AG04450 (cell line): Measurements from ENCODE around the gene AKAP7. TPM values are rescaled to one million over a fixed set of nuclear protein-coding genes. Genes with fewer than 3 reads are reported as not detected.
A peak's percentile ranks its signal among the peaks of the same experiment; 100 is the strongest.

Experiments used
- CTCF ChIA-PET: fragments of 300-600, 350-600 bp; formaldehyde crosslinking; extraction: SDS; loops from one replicate; lab custom pipeline; 2022; ENCODE audit warnings: antibody characterized with exemption, inconsistent platforms; lab: Charles Lee
- POLR2A ChIA-PET: fragments of 350-600 bp; formaldehyde crosslinking; extraction: SDS; loops from one replicate; lab custom pipeline; 2021; ENCODE audit warnings: antibody characterized with exemption, inconsistent platforms; lab: Yijun Ruan, JAX
- DNase-seq: peaks from one replicate; pipeline ENCODE4 v3.0.0-alpha.2; 2011; ENCODE audit warnings: low read depth, low spot score
- H3K27ac ChIP-seq: one replicate; pipeline ENCODE4 v1.5.1; 2012; ENCODE audit warnings: low read depth, low read length, control low read depth
- H3K27me3 ChIP-seq: one replicate; pipeline ENCODE4 v1.6.0; 2012; ENCODE audit warnings: low read length; ENCODE audit not compliant: control insufficient read depth, insufficient read depth
- H3K4me3 ChIP-seq: 2 replicates; pipeline ENCODE4 v1.5.1; 2011; ENCODE audit warnings: mild to moderate bottlenecking, low read depth, low read length, control low read depth
- H3K9me3 ChIP-seq: 2 replicates; pipeline ENCODE4 v1.5.1; 2012; ENCODE audit warnings: low read length; ENCODE audit not compliant: control insufficient read depth, insufficient read depth
- polyA plus RNA-seq: library from polyadenylated mRNA; depleted of rRNA; stranded (reverse); fragments of >200 nt; gene quantifications from 2 replicates; pipeline ENCODE4 v1.2.3, GENCODE V29; 2011
- TF ChIP-seq, protein P1 (sequence below): IDR thresholded peaks from 2 replicates; pipeline ENCODE4 v1.5.1; 2011; ENCODE audit warnings: low read depth, low read length, control low read depth, inconsistent platforms

AKAP7 gene
- polyA plus RNA-seq, 1 experiment, result 1.9 TPM

DNA sequence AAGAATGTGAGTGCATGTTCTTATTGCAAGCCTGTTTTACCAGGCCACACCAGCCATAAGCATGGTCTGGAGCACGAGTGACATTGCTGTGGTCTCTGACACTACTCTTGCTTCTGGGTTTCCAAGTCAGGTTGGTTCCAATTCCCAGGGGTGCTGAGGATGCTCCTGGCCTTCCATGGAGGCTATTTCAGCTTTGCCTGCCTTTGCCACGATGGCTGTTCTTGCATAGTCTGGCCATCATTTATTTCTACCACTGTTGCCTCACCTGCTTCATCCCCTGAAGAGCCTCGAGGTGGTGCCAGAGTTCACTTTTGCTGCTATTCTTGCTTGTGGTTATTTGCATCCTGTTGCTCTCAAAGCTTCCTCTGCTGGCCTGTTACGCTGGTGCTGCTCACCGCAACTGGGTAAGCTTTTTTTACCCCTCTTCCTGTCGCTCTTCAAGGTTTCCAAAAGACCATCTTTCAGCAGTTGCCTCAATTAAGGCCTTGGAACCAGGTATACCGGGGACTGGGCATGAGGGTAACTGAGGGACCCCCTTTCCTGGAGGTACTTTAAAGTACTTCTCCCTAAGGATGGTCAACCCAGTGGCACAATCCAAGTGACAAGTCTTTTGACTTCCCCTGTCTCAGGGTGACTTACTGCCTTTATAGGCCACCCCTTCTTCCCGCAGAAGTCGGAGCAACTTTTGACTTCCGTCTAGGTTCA lies 64.5 kb downstream of the AKAP7 start:
- ChIA-PET CTCF (interaction anchor here (0.6 to 1.4 kb wide), 6 partner anchors 9 to 429 kb away, joined by 3 to 8 read pairs (median 4); no protein-coding TSS in a partner anchor), POLR2A (no interaction called here)
- no peaks in the 10 kb centered on the region for H3K27me3 ChIP-seq
- no peak for DNase-seq
- H3K27ac ChIP-seq, result no peak overlapping the region
- no peak overlapping the region for H3K4me3 ChIP-seq
- H3K9me3 ChIP-seq, result no peaks in the 10 kb centered on the region
- TF ChIP-seq, protein P1, sequence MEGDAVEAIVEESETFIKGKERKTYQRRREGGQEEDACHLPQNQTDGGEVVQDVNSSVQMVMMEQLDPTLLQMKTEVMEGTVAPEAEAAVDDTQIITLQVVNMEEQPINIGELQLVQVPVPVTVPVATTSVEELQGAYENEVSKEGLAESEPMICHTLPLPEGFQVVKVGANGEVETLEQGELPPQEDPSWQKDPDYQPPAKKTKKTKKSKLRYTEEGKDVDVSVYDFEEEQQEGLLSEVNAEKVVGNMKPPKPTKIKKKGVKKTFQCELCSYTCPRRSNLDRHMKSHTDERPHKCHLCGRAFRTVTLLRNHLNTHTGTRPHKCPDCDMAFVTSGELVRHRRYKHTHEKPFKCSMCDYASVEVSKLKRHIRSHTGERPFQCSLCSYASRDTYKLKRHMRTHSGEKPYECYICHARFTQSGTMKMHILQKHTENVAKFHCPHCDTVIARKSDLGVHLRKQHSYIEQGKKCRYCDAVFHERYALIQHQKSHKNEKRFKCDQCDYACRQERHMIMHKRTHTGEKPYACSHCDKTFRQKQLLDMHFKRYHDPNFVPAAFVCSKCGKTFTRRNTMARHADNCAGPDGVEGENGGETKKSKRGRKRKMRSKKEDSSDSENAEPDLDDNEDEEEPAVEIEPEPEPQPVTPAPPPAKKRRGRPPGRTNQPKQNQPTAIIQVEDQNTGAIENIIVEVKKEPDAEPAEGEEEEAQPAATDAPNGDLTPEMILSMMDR, result peak; percentile 65

DNA sequence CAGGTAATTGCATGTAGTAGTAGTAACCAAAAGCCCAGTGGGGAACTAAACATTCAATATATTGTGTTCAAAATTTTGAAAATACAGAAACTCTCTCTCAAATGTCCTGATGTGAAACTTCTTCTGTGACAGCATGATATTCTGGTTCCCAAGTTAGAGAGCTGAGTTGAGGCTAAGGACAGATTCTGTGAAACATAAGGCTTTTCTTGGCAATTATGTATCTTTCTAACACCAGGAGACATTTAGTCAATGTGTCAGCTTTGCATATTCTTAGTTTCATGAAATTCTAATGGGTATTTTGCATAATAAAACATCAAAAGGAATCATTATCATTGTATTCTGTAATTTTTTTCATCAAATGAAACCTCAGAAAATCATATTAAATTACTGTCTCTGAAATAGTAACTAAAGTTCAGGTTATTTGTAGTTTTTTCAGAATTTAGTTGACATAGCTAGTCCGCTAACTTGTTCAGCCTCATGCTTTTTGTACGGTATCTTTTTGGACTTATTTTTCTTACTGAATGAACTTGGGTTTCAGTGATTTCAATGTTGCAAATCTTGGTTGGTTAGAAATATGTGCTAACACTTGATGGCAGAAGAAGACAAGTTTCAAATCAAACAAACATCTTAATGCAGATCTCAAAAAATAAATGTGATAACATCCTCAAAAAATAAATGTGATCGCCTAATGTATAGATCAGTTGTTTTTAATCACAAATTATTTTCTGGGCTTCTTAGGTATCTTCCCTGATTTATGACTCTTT lies 70.4 kb downstream of the AKAP7 start:
- Histone ChIP-seq H3K27ac (no peak overlapping the region), H3K4me3 (no peak overlapping the region), H3K9me3 (no peaks in the 10 kb centered on the region), H3K27me3 (no peaks in the 10 kb centered on the region)
- TF ChIP-seq, protein P1, result no peak
- POLR2A ChIA-PET, result no interaction called here
- no peak for DNase-seq
- CTCF ChIA-PET, result no interaction called here

DNA sequence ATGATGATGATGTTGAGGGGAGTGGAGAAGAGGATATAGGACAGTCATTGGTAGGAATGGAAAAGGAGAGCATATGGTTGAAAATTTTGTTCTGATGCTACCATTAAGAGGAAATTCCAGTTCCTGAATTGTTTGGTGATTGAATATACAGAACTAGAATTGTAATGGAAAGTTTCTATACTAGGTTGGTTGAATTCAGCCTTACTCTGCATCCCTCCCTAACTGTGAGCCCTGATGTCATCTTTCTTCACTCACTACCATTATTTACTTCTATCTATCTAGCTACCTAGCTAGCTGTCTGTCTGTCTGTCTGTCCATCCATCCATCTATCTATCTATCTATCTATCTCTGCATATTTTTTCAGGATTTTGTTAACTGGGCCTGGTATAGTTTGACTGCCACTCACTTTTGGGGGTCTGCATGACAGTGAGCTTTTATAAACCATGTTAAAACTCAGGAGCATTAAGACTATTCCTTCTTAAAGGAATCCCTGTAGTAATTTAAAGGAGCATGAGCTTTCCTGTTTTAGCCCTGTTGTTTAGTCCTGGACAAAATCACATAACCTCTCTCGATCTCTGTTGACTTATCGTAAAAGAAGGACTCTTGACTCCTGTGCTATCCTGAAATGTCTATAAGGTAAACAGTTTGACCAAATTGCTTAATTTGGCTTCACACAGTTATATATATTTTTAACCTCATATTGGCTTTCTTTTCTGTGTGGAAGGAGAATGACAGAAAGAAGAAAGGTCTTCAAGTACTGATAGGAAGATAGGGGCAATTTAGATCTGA lies 71.4 kb downstream of the AKAP7 start:
- no peaks in the 10 kb centered on the region for H3K9me3 ChIP-seq
- ChIA-PET CTCF (no interaction called here), POLR2A (no interaction called here)
- no peaks in the 10 kb centered on the region for H3K27me3 ChIP-seq
- no peak for DNase-seq
- no peak overlapping the region for H3K4me3 ChIP-seq
- no peak overlapping the region for H3K27ac ChIP-seq
- TF ChIP-seq, protein P1, result no peak

DNA sequence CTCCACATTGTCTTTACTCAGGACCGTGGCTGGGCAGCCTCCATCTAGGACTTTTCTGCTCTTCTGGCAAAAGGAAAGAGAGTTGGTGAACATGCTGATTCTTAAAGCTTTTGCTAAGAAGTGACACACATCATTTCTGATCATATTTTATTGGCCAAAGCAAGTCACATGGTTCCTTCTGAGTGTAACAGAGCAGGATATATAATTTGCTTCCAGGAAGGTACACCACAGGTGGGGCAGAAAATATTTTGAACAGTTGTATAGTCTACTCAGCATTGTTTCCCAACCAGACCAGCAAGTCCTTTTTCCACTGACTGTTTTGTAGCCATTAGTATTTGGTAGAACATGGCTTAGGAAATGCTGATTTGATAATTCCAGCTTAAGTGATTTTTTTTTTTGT lies 73.5 kb downstream of the AKAP7 start:
- TF ChIP-seq, protein P1, result no peak
- Histone ChIP-seq H3K4me3 (no peak overlapping the region), H3K9me3 (no peaks in the 10 kb centered on the region), H3K27me3 (no peaks in the 10 kb centered on the region), H3K27ac (no peak overlapping the region)
- CTCF ChIA-PET, result interaction anchor here (0.8 kb wide), 1 partner anchor 26 kb away, joined by 6 read pairs; no protein-coding TSS in a partner anchor
- POLR2A ChIA-PET, result no interaction called here
- no peak for DNase-seq
